ENCODE results near the gene ADD2.

- TF ChIP-seq EZH2 (IDR thresholded peaks at IDR 0.05): no peak
- TF ChIP-seq CTCF (IDR thresholded peaks at IDR 0.05): no peak
Measured at GRCh38 chr2:70777450-70777849, 9.4 kb upstream of the ADD2 start.

All from neural progenitor cell (in vitro differentiated cells).